ENCODE results near the gene CD22. TPM values are rescaled to one million over a fixed set of nuclear protein-coding genes. Genes with fewer than 3 reads are reported as not detected.
"Not testable (repeated sequence)": the region's sequence is repeated elsewhere in the genome, so short reads cannot be mapped to it uniquely, and the experiment has no call there.

Gene CD22
- total RNA-seq, 1 experiment from 2014 or later, result not detected

GRCh38 chr19:35353635-35354034 is 24.6 kb downstream of the CD22 start:
- DNase-seq (ENCODE audit: extremely low read depth, low read depth), result no peak

- DNase-seq (ENCODE audit: extremely low read depth, low read depth), result no peak
These were observed 25.9 kb downstream of the CD22 start for GRCh38 chr19:35354898-35355297.

GRCh38 chr19:35355791-35356460 is 26.9 kb downstream of the CD22 start:
- DNase-seq (ENCODE audit: extremely low read depth, low read depth), result no peak

- DNase-seq (ENCODE audit: extremely low read depth, low read depth), result no peak
These were observed 29.0 kb downstream of the CD22 start, which contains the start of gene FFAR3 for GRCh38 chr19:35357867-35358573. TSS of gene FFAR3 (plus strand) at chr19:35358460. CDS start at chr19:35358891, 431 bp downstream.

GRCh38 chr19:35358834-35359233 is 29.8 kb downstream of the CD22 start:
- not testable (repeated sequence) for DNase-seq (ENCODE audit: extremely low read depth, low read depth)

GRCh38 chr19:35359395-35359794 is 30.4 kb downstream of the CD22 start:
- not testable (repeated sequence) for DNase-seq (ENCODE audit: extremely low read depth, low read depth)

GRCh38 chr19:35360081-35360480 is 31.1 kb downstream of the CD22 start:
- DNase-seq (ENCODE audit: extremely low read depth, low read depth), result not testable (repeated sequence)

- no peak for DNase-seq (ENCODE audit: extremely low read depth, low read depth)
These were observed 32.0 kb downstream of the CD22 start for GRCh38 chr19:35360880-35361420.

GRCh38 chr19:35362261-35363000 is 33.4 kb downstream of the CD22 start:
- no peak for DNase-seq (ENCODE audit: extremely low read depth, low read depth)

- DNase-seq (ENCODE audit: extremely low read depth, low read depth), result no peak
These were observed 34.1 kb downstream of the CD22 start for GRCh38 chr19:35363001-35363590.

GRCh38 chr19:35363711-35364425 is 34.9 kb downstream of the CD22 start:
- DNase-seq (ENCODE audit: extremely low read depth, low read depth), result no peak

- DNase-seq (ENCODE audit: extremely low read depth, low read depth), result no peak
These were observed 36.3 kb downstream of the CD22 start for GRCh38 chr19:35365303-35365702.

- no peak for DNase-seq (ENCODE audit: extremely low read depth, low read depth)
These were observed 39.4 kb downstream of the CD22 start for GRCh38 chr19:35368378-35368777.

- no peak for DNase-seq (ENCODE audit: extremely low read depth, low read depth)
These were observed 40.5 kb downstream of the CD22 start for GRCh38 chr19:35369522-35369921.

GRCh38 chr19:35370722-35371121 is 41.7 kb downstream of the CD22 start, which contains the start of gene GPR42:
TSS of gene GPR42 (plus strand) at chr19:35371068. CDS start at chr19:35371360, 292 bp downstream.
- no peak for DNase-seq (ENCODE audit: extremely low read depth, low read depth)

GRCh38 chr19:35373492-35373891 is 44.5 kb downstream of the CD22 start:
- DNase-seq (ENCODE audit: extremely low read depth, low read depth), result no peak

- not testable (repeated sequence) for DNase-seq (ENCODE audit: extremely low read depth, low read depth)
These were observed 45.0 kb downstream of the CD22 start for GRCh38 chr19:35374031-35374430.

GRCh38 chr19:35375505-35376307 is 46.7 kb downstream of the CD22 start:
- no peak for DNase-seq (ENCODE audit: extremely low read depth, low read depth)

- DNase-seq (ENCODE audit: extremely low read depth, low read depth), result no peak
These were observed 48.7 kb downstream of the CD22 start for GRCh38 chr19:35377656-35378055.

Data from NCI-H460 (cell line).